Measurements from ENCODE around the gene C20orf204. TPM values are rescaled to one million over a fixed set of nuclear protein-coding genes. Genes with fewer than 3 reads are reported as not detected.

C20orf204 gene
- total and polyA plus RNA-seq, 2 of the 8 experiments (the other 6 are each of a cell fraction or from before 2014, with no cell fraction given), result 0.39 to 0.52 TPM

GRCh38 chr20:64069614-64070243, 33.7 kb downstream of the C20orf204 start (continued):
- no peak for TF ChIP-seq JUN (IDR thresholded peaks at IDR 0.05; ENCODE audit: low read depth, low read length)
- TF ChIP-seq GTF2F1 (IDR thresholded peaks at IDR 0.05; ENCODE audit: borderline replicate concordance, low read depth, low read length), result no peak
- TF ChIP-seq SP1 (IDR thresholded peaks at IDR 0.05; ENCODE audit: low read depth, low read length), result peak; percentile 16; the same call in 1 of the 2 replicates
- no peak for TF ChIP-seq CEBPB (IDR thresholded peaks at IDR 0.05; ENCODE audit: low read depth, low read length)
- no peak for TF ChIP-seq KDM5A (IDR thresholded peaks at IDR 0.05; ENCODE audit: low read length)
- TF ChIP-seq PHF8 (conservative IDR thresholded peaks at IDR 0.05; ENCODE audit: low read depth, low read length), result no peak
- peak; percentile 34; the same call in 1 of the 2 replicates for TF ChIP-seq E2F6 (IDR thresholded peaks at IDR 0.05)
- TF ChIP-seq MAFK (IDR thresholded peaks at IDR 0.05; ENCODE audit: low read depth, low read length), result no peak
- no peak for TF ChIP-seq POLR2AphosphoS5 (IDR thresholded peaks at IDR 0.05; ENCODE audit: low read depth, low read length)
- TF ChIP-seq CBX8 (IDR thresholded peaks at IDR 0.05; ENCODE audit: borderline replicate concordance, low read depth, low read length), result no peak
- TF ChIP-seq EZH2 (IDR thresholded peaks at IDR 0.05; ENCODE audit: low read depth, low read length, severe bottlenecking), result no peak
- no peak for TF ChIP-seq ASH2L (IDR thresholded peaks at IDR 0.05; ENCODE audit: low read length)
- TF ChIP-seq RBBP5 (IDR thresholded peaks at IDR 0.05; ENCODE audit: borderline replicate concordance, low read depth, low read length), result no peak
- TF ChIP-seq ATF2 (IDR thresholded peaks at IDR 0.05; ENCODE audit: low read length), result no peak
- no peak for TF ChIP-seq BACH1 (IDR thresholded peaks at IDR 0.05; ENCODE audit: low read length)
- TF ChIP-seq GABPA (IDR thresholded peaks at IDR 0.05; ENCODE audit: borderline replicate concordance, insufficient read depth, low read length), result peak; percentile 67; the same call in 1 of the 2 replicates
- TF ChIP-seq CHD1 (IDR thresholded peaks at IDR 0.05; ENCODE audit: low read depth, low read length), result no peak
- no peak for TF ChIP-seq CBX5 (IDR thresholded peaks at IDR 0.05; ENCODE audit: low read depth, low read length)
- peak; percentile 63 for TF ChIP-seq MAX (IDR thresholded peaks at IDR 0.05)
